Progenitor cell of endocrine pancreas (in vitro differentiated cells): ENCODE data around the gene DOCK1. TPM values are rescaled to one million over a fixed set of nuclear protein-coding genes. Genes with fewer than 3 reads are reported as not detected.

ENCODE experiments used
- DNase-seq: peaks from one replicate; pipeline ENCODE4 v3.0.0; 2021; ENCODE audit warnings: low spot score; ENCODE audit not compliant: unreplicated experiment
- H3K27ac Mint-ChIP-seq: 2 replicates; pipeline ENCODE4 v1.8.0; 2021; ENCODE audit warnings: mild to moderate bottlenecking, moderate library complexity, mixed read lengths
- H3K27me3 Mint-ChIP-seq: 2 replicates; pipeline ENCODE4 v1.8.0; 2021; ENCODE audit warnings: mixed read lengths
- H3K36me3 Mint-ChIP-seq: 2 replicates; pipeline ENCODE4 v1.8.0; 2022; ENCODE audit warnings: mixed read lengths; ENCODE audit not compliant: insufficient read depth
- H3K4me1 Mint-ChIP-seq: 2 replicates; pipeline ENCODE4 v1.8.0; 2021; ENCODE audit warnings: low read depth, mixed read lengths
- H3K4me3 Mint-ChIP-seq: 2 replicates; pipeline ENCODE4 v1.8.0; 2021; ENCODE audit warnings: low read depth, mild to moderate bottlenecking, moderate library complexity, mixed read lengths
- H3K9me3 Mint-ChIP-seq: 2 replicates; pipeline ENCODE4 v1.8.0; 2021; ENCODE audit warnings: low read depth, mixed read lengths
- CTCF ChIP-seq: fragments of 200-600 bp; sonication (generic); IDR thresholded peaks from one replicate; pipeline ENCODE4 v1.5.0; 2021; ENCODE audit warnings: antibody characterized with exemption, mild to moderate bottlenecking; ENCODE audit not compliant: unreplicated experiment
- total RNA-seq: library from RNA; stranded (reverse); gene quantifications from 2 replicates; pipeline ENCODE4 v1.2.1, GENCODE V29; 2021

The DOCK1 gene
- total RNA-seq, 1 donor from 2014 or later = 77.8 TPM

- TF ChIP-seq CTCF = no peak
- no peak overlapping the region for H3K4me3 Mint-ChIP-seq
- H3K27me3 Mint-ChIP-seq = no peaks in the 10 kb centered on the region
- no peak overlapping the region for H3K27ac Mint-ChIP-seq
- no peak for DNase-seq
- H3K9me3 Mint-ChIP-seq = no peaks in the 10 kb centered on the region
- no peaks in the 10 kb centered on the region for H3K36me3 Mint-ChIP-seq
- H3K4me1 Mint-ChIP-seq = no peaks in the 10 kb centered on the region
Measured at GRCh38 chr10:127159648-127160245, 254.5 kb downstream of the DOCK1 start.

GRCh38 chr10:127161482-127161881, 256.3 kb downstream of the DOCK1 start:
- no peak overlapping the region for H3K27ac Mint-ChIP-seq
- no peaks in the 10 kb centered on the region for H3K27me3 Mint-ChIP-seq
- H3K36me3 Mint-ChIP-seq = no peaks in the 10 kb centered on the region
- H3K9me3 Mint-ChIP-seq = no peaks in the 10 kb centered on the region
- no peak overlapping the region for H3K4me3 Mint-ChIP-seq
- no peak for TF ChIP-seq CTCF
- DNase-seq = no peak
- H3K4me1 Mint-ChIP-seq = no peaks in the 10 kb centered on the region

GRCh38 chr10:127162841-127163240, 257.6 kb downstream of the DOCK1 start:
- Mint-ChIP-seq H3K27ac (no peak overlapping the region), H3K4me3 (no peak overlapping the region), H3K36me3 (no peaks in the 10 kb centered on the region), H3K9me3 (no peaks in the 10 kb centered on the region), H3K4me1 (no peaks in the 10 kb centered on the region), H3K27me3 (no peaks in the 10 kb centered on the region)
- no peak for DNase-seq
- no peak for TF ChIP-seq CTCF

- H3K9me3 Mint-ChIP-seq = no peaks in the 10 kb centered on the region
- no peak for TF ChIP-seq CTCF
- H3K27ac Mint-ChIP-seq = no peak overlapping the region
Measured at GRCh38 chr10:127168261-127168660, 263.0 kb downstream of the DOCK1 start.

GRCh38 chr10:127174866-127175265, 269.6 kb downstream of the DOCK1 start:
- Mint-ChIP-seq H3K27ac (no peak overlapping the region), H3K4me3 (no peak overlapping the region), H3K9me3 (no peaks in the 10 kb centered on the region), H3K4me1 (no peaks in the 10 kb centered on the region), H3K36me3 (peaks cover 2% of the 10 kb centered on the region), H3K27me3 (no peaks in the 10 kb centered on the region)
- TF ChIP-seq CTCF = no peak
- DNase-seq = no peak

More at GRCh38 chr10:127168261-127168660, 263.0 kb downstream of the DOCK1 start:
- no peaks in the 10 kb centered on the region for H3K36me3 Mint-ChIP-seq
- DNase-seq = no peak
- H3K27me3 Mint-ChIP-seq = no peaks in the 10 kb centered on the region
- no peak overlapping the region for H3K4me3 Mint-ChIP-seq
- H3K4me1 Mint-ChIP-seq = no peaks in the 10 kb centered on the region
